Loucy (cell line): ENCODE measurements around the gene MPZL1.

Source experiments
- H2AFZ ChIP-seq: fragments of 200-600 bp; sonication (generic); 2 replicates; pipeline ENCODE4 v1.6.0; 2016; ENCODE audit warnings: antibody characterized with exemption, mild to moderate bottlenecking, low read length, moderate library complexity
- H3F3A ChIP-seq: fragments of 200-600 bp; 2 replicates; pipeline ENCODE4 v1.6.0; 2016; ENCODE audit warnings: antibody characterized with exemption, low read depth, mild to moderate bottlenecking
- H3K27me3 ChIP-seq: fragments of 200-600 bp; sonication (generic); 2 replicates; pipeline ENCODE4 v1.6.1; 2014; ENCODE audit warnings: low read length, mild to moderate bottlenecking; ENCODE audit not compliant: insufficient read depth, poor library complexity, severe bottlenecking
- H3K36me3 ChIP-seq: fragments of 200-600 bp; sonication (generic); 2 replicates; pipeline ENCODE4 v1.6.1; 2016; ENCODE audit warnings: low read length; ENCODE audit not compliant: insufficient read depth
- H3K4me1 ChIP-seq: fragments of 200-600 bp; sonication (generic); 2 replicates; pipeline ENCODE4 v1.5.1; 2014; ENCODE audit warnings: low read length, mild to moderate bottlenecking; ENCODE audit not compliant: insufficient read depth, poor library complexity, severe bottlenecking
- H3K4me2 ChIP-seq: fragments of 200-600 bp; sonication (generic); 2 replicates; pipeline ENCODE4 v1.6.0; 2014; ENCODE audit warnings: antibody characterized with exemption, low read length, low read depth, mild to moderate bottlenecking; ENCODE audit not compliant: poor library complexity, severe bottlenecking
- H3K4me3 ChIP-seq: fragments of 200-600 bp; sonication (generic); 2 replicates; pipeline ENCODE4 v1.5.1; 2014; ENCODE audit warnings: low read length, mild to moderate bottlenecking, mixed read lengths; ENCODE audit not compliant: poor library complexity, severe bottlenecking
- H3K79me2 ChIP-seq: fragments of 200-600 bp; sonication (generic); 2 replicates; pipeline ENCODE4 v1.6.1; 2014; ENCODE audit warnings: low read length; ENCODE audit not compliant: insufficient read depth
- H3K9ac ChIP-seq: fragments of 200-600 bp; sonication (generic); 2 replicates; pipeline ENCODE4 v1.6.0; 2014; ENCODE audit warnings: mild to moderate bottlenecking, low read depth, low read length, moderate library complexity; ENCODE audit not compliant: poor library complexity, severe bottlenecking
- H3K9me2 ChIP-seq: fragments of 200-600 bp; sonication (generic); replicated peaks from 2 replicates; pipeline ENCODE4 v1.6.1; 2016; ENCODE audit warnings: low read depth, low read length, mixed read lengths
- H3K9me3 ChIP-seq: fragments of 200-600 bp; sonication (generic); 2 replicates; pipeline ENCODE4 v1.6.1; 2014; ENCODE audit warnings: mild to moderate bottlenecking, antibody characterized with exemption, low read length, low read depth; ENCODE audit not compliant: insufficient read depth
- H4K20me1 ChIP-seq: fragments of 200-600 bp; sonication (generic); 2 replicates; pipeline ENCODE4 v1.6.0; 2014; ENCODE audit warnings: antibody characterized with exemption, low read length, mild to moderate bottlenecking; ENCODE audit not compliant: insufficient read depth, poor library complexity, severe bottlenecking
- EZH2phosphoT487 ChIP-seq: fragments of 200-600 bp; IDR thresholded peaks from 2 replicates; pipeline ENCODE4 v1.6.1; 2018; ENCODE audit warnings: antibody characterized with exemption, mild to moderate bottlenecking, moderate library complexity, borderline replicate concordance
- TF ChIP-seq, protein P1 (sequence below): fragments of 200-600 bp; sonication (generic); conservative IDR thresholded peaks from 2 replicates; pipeline ENCODE4 v1.5.1; 2014; ENCODE audit warnings: mild to moderate bottlenecking, antibody characterized with exemption, low read length

MPZL1 gene

DNA sequence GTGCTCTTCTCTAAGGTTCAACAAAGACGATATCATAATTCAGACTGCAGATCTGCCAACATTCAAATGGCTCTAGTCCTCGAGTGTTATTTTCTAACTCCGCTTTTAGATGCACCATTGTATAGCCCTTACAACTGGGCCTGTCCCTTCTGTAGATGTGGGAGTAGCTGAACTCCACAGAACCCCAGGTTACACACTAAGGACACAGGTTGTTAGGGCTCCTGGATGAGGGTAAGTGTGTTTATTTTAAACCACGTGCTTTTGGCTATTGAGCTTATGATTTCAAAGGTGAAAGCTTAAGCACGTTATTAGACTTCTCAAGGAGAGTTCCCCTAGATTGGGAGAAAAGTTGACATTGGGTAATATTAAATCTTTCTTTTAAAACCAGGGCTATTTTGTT lies 64.7 kb downstream of the MPZL1 start:
- TF ChIP-seq, protein P1, sequence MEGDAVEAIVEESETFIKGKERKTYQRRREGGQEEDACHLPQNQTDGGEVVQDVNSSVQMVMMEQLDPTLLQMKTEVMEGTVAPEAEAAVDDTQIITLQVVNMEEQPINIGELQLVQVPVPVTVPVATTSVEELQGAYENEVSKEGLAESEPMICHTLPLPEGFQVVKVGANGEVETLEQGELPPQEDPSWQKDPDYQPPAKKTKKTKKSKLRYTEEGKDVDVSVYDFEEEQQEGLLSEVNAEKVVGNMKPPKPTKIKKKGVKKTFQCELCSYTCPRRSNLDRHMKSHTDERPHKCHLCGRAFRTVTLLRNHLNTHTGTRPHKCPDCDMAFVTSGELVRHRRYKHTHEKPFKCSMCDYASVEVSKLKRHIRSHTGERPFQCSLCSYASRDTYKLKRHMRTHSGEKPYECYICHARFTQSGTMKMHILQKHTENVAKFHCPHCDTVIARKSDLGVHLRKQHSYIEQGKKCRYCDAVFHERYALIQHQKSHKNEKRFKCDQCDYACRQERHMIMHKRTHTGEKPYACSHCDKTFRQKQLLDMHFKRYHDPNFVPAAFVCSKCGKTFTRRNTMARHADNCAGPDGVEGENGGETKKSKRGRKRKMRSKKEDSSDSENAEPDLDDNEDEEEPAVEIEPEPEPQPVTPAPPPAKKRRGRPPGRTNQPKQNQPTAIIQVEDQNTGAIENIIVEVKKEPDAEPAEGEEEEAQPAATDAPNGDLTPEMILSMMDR, result no peak
- TF ChIP-seq EZH2phosphoT487, result no peak
- no peaks in the 10 kb centered on the region for H3K79me2 ChIP-seq
- H3K9ac ChIP-seq, result no peak overlapping the region
- no peaks in the 10 kb centered on the region for H3F3A ChIP-seq
- no peaks in the 10 kb centered on the region for H3K9me3 ChIP-seq
- no peak overlapping the region for H3K4me2 ChIP-seq
- no peaks in the 10 kb centered on the region for H3K9me2 ChIP-seq
- no peak overlapping the region for H2AFZ ChIP-seq
- no peaks in the 10 kb centered on the region for H3K27me3 ChIP-seq
- H4K20me1 ChIP-seq, result no peaks in the 10 kb centered on the region
- peaks cover 7% of the 10 kb centered on the region for H3K4me1 ChIP-seq
- H3K36me3 ChIP-seq, result peaks cover 53% of the 10 kb centered on the region; the same call in 1 of the 2 replicates
- no peak overlapping the region for H3K4me3 ChIP-seq

DNA sequence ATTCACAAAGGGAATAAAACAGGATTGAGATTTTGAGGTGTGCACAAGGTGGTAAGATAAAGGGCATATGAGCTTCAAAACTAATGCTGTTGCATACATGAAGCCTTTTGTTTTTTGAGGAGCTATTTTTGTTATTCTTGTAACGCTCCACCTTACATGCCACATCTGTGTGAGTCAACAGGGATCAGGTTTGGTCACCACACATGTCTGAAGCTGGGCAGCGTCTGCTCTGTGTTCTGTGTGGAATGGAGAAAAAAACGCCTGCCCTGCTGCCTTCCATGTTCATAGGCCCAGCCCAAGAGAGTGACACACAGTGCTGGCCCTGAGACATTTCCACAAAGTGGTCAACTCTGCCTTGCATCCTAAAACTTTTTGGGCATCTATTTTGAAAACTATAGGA lies 67.7 kb downstream of the MPZL1 start:
- Histone ChIP-seq H3F3A (no peaks in the 10 kb centered on the region), H2AFZ (no peak overlapping the region), H3K36me3 (peaks cover 42% of the 10 kb centered on the region; the same call in 1 of the 2 replicates), H3K9me3 (no peaks in the 10 kb centered on the region), H3K4me2 (no peak overlapping the region), H3K79me2 (no peaks in the 10 kb centered on the region), H3K4me3 (no peak overlapping the region), H3K27me3 (no peaks in the 10 kb centered on the region), H3K4me1 (peaks cover 15% of the 10 kb centered on the region), H4K20me1 (no peaks in the 10 kb centered on the region), H3K9me2 (no peaks in the 10 kb centered on the region), H3K9ac (no peak overlapping the region)
- TF ChIP-seq, protein P1, result no peak
- no peak for TF ChIP-seq EZH2phosphoT487

GRCh38 chr1:167790117-167790516 lies 68.3 kb downstream of the MPZL1 start:
- Histone ChIP-seq H4K20me1 (no peaks in the 10 kb centered on the region), H2AFZ (no peak overlapping the region), H3K4me1 (peaks cover 15% of the 10 kb centered on the region), H3K79me2 (no peaks in the 10 kb centered on the region), H3K27me3 (no peaks in the 10 kb centered on the region), H3K36me3 (peaks cover 42% of the 10 kb centered on the region; the same call in 1 of the 2 replicates), H3K4me3 (no peak overlapping the region), H3F3A (no peaks in the 10 kb centered on the region), H3K9me2 (no peaks in the 10 kb centered on the region), H3K4me2 (no peak overlapping the region), H3K9ac (no peak overlapping the region), H3K9me3 (no peaks in the 10 kb centered on the region)
- TF ChIP-seq, protein P1, result no peak
- no peak for TF ChIP-seq EZH2phosphoT487
